Neural progenitor cell (in vitro differentiated cells): Measurements from ENCODE around the gene DTD1. TPM values are rescaled to one million over a fixed set of nuclear protein-coding genes. Genes with fewer than 3 reads are reported as not detected.
A peak's percentile ranks its signal among the peaks of the same experiment; 100 is the strongest.

ENCODE experiments used
- DNase-seq: peaks from one replicate; pipeline ENCODE4 v3.0.0-alpha.2; 2016; ENCODE audit warnings: low spot score
- H2AFZ ChIP-seq: fragments of 200-600 bp; sonication (generic); replicated peaks from 2 replicates; pipeline ENCODE4 v1.6.1; 2016; ENCODE audit warnings: antibody characterized with exemption
- H3F3A ChIP-seq: fragments of 200-600 bp; sonication (generic); 2 replicates; pipeline ENCODE4 v1.6.1; 2016; ENCODE audit warnings: antibody characterized with exemption, low read depth
- H3K27ac ChIP-seq: fragments of 200-600 bp; sonication (generic); 2 replicates; pipeline ENCODE4 v1.5.1; 2016; ENCODE audit warnings: mild to moderate bottlenecking
- H3K27me3 ChIP-seq: fragments of 200-600 bp; sonication (generic); 2 replicates; pipeline ENCODE4 v1.6.1; 2016; ENCODE audit warnings: mild to moderate bottlenecking, moderate library complexity
- H3K36me3 ChIP-seq: fragments of 200-600 bp; sonication (generic); 2 replicates; pipeline ENCODE4 v1.5.1; 2016
- H3K4me1 ChIP-seq: fragments of 200-600 bp; sonication (generic); 2 replicates; pipeline ENCODE4 v1.6.1; 2016; ENCODE audit warnings: mixed run types
- H3K4me2 ChIP-seq: fragments of 200-600 bp; sonication (generic); 2 replicates; pipeline ENCODE4 v1.6.1; 2016
- H3K4me3 ChIP-seq: fragments of 200-600 bp; sonication (generic); 2 replicates; pipeline ENCODE4 v1.5.1; 2016
- H3K79me2 ChIP-seq: fragments of 200-600 bp; sonication (generic); 2 replicates; pipeline ENCODE4 v1.6.1; 2016; ENCODE audit warnings: low read depth
- H3K9ac ChIP-seq: fragments of 200-600 bp; sonication (generic); 2 replicates; pipeline ENCODE4 v1.6.1; 2016
- H3K9me3 ChIP-seq: fragments of 200-600 bp; sonication (generic); 2 replicates; pipeline ENCODE4 v1.5.1; 2016; ENCODE audit warnings: low read depth
- H4K20me1 ChIP-seq: fragments of 200-600 bp; sonication (generic); 2 replicates; pipeline ENCODE4 v1.6.1; 2016; ENCODE audit warnings: low read depth
- H3K27ac Mint-ChIP-seq: 3 replicates; pipeline ENCODE4 v1.8.0; 2021; ENCODE audit warnings: mixed read lengths
- H3K27me3 Mint-ChIP-seq: 2 replicates; pipeline ENCODE4 v1.8.0; 2022; ENCODE audit warnings: low read depth, mild to moderate bottlenecking, inconsistent platforms, moderate library complexity, mixed read lengths; ENCODE audit not compliant: insufficient read depth
- H3K36me3 Mint-ChIP-seq: 3 replicates; pipeline ENCODE4 v1.8.0; 2021; ENCODE audit warnings: mixed read lengths
- H3K4me1 Mint-ChIP-seq: 3 replicates; pipeline ENCODE4 v1.8.0; 2021; ENCODE audit warnings: mixed read lengths
- H3K4me3 Mint-ChIP-seq: 3 replicates; pipeline ENCODE4 v1.8.0; 2021; ENCODE audit warnings: mild to moderate bottlenecking, moderate library complexity, mixed read lengths
- H3K9me3 Mint-ChIP-seq: 3 replicates; pipeline ENCODE4 v1.8.0; 2020; ENCODE audit warnings: mixed read lengths
- CTCF ChIP-seq: fragments of 200-600 bp; sonication (generic); IDR thresholded peaks from 2 replicates; pipeline ENCODE4 v1.5.1; 2017; ENCODE audit warnings: antibody characterized with exemption, mild to moderate bottlenecking
- EZH2 ChIP-seq: fragments of 200-600 bp; sonication (generic); IDR thresholded peaks from 2 replicates; pipeline ENCODE4 v1.6.1; 2017; ENCODE audit warnings: antibody characterized with exemption, mild to moderate bottlenecking, moderate library complexity
- EZH2phosphoT487 ChIP-seq: fragments of 200-600 bp; sonication (generic); IDR thresholded peaks from 2 replicates; pipeline ENCODE4 v1.6.1; 2017; ENCODE audit warnings: antibody characterized with exemption
- total RNA-seq: library from RNA; depleted of rRNA; stranded (reverse); fragments of >200 nt; gene quantifications from 2 replicates; pipeline ENCODE4 v1.2.3, GENCODE V29; 2015; ENCODE audit warnings: low replicate concordance

Gene DTD1
- total RNA-seq, 1 donor from 2014 or later, result 92.6 TPM

GRCh38 chr20:18774207-18774606 lies 186.4 kb downstream of the DTD1 start:
- no peak overlapping the region for H3K4me2 ChIP-seq
- Mint-ChIP-seq H3K9me3 (no peaks in the 10 kb centered on the region), H3K27me3 (peaks cover 4% of the 10 kb centered on the region), H3K4me1 (peaks cover 4% of the 10 kb centered on the region), H3K27ac (no peak overlapping the region), H3K4me3 (no peak overlapping the region), H3K36me3 (no peaks in the 10 kb centered on the region)
- H3F3A ChIP-seq, result no peaks in the 10 kb centered on the region
- H3K9me3 ChIP-seq, result no peaks in the 10 kb centered on the region
- H2AFZ ChIP-seq, result no peak overlapping the region
- H3K79me2 ChIP-seq, result no peaks in the 10 kb centered on the region
- no peak for DNase-seq
- H3K4me3 ChIP-seq, result no peak overlapping the region
- H3K27me3 ChIP-seq, result no peaks in the 10 kb centered on the region
- no peaks in the 10 kb centered on the region for H3K36me3 ChIP-seq
- H3K9ac ChIP-seq, result no peak overlapping the region
- H3K4me1 ChIP-seq, result no peaks in the 10 kb centered on the region
- no peak overlapping the region for H3K27ac ChIP-seq
- no peak for TF ChIP-seq EZH2
- no peak for TF ChIP-seq CTCF
- TF ChIP-seq EZH2phosphoT487, result no peak
- H4K20me1 ChIP-seq, result no peaks in the 10 kb centered on the region

- no peaks in the 10 kb centered on the region for H3K9me3 ChIP-seq
- no peaks in the 10 kb centered on the region for H3K27me3 ChIP-seq
- no peak overlapping the region for H3K27ac Mint-ChIP-seq
- no peak overlapping the region for H3K9ac ChIP-seq
- H3K9me3 Mint-ChIP-seq, result no peaks in the 10 kb centered on the region
- TF ChIP-seq EZH2 (no peak), EZH2phosphoT487 (no peak), CTCF (no peak)
- H3K4me3 Mint-ChIP-seq, result no peak overlapping the region
- no peaks in the 10 kb centered on the region for H3K4me1 ChIP-seq
- H3K79me2 ChIP-seq, result no peaks in the 10 kb centered on the region
- no peaks in the 10 kb centered on the region for H4K20me1 ChIP-seq
- no peak overlapping the region for H3K4me2 ChIP-seq
- no peak for DNase-seq
- no peaks in the 10 kb centered on the region for H3K36me3 Mint-ChIP-seq
- no peak overlapping the region for H3K4me3 ChIP-seq
- H3K27ac ChIP-seq, result no peak overlapping the region
- peaks cover 4% of the 10 kb centered on the region for H3K27me3 Mint-ChIP-seq
- no peaks in the 10 kb centered on the region for H3F3A ChIP-seq
- H3K36me3 ChIP-seq, result no peaks in the 10 kb centered on the region
- peaks cover 4% of the 10 kb centered on the region for H3K4me1 Mint-ChIP-seq
- no peak overlapping the region for H2AFZ ChIP-seq
Observed at GRCh38 chr20:18775633-18776032, 187.8 kb downstream of the DTD1 start.

GRCh38 chr20:18778690-18779392 lies 191.0 kb downstream of the DTD1 start:
- Histone ChIP-seq H3F3A (no peaks in the 10 kb centered on the region), H2AFZ (no peak overlapping the region), H3K4me2 (no peak overlapping the region), H3K27ac (no peak overlapping the region), H3K9ac (no peak overlapping the region), H4K20me1 (no peaks in the 10 kb centered on the region), H3K36me3 (no peaks in the 10 kb centered on the region), H3K4me1 (no peaks in the 10 kb centered on the region), H3K4me3 (no peak overlapping the region), H3K27me3 (no peaks in the 10 kb centered on the region), H3K9me3 (no peaks in the 10 kb centered on the region), H3K79me2 (no peaks in the 10 kb centered on the region)
- Mint-ChIP-seq H3K9me3 (no peaks in the 10 kb centered on the region), H3K4me3 (no peak overlapping the region), H3K4me1 (no peaks in the 10 kb centered on the region), H3K27ac (no peak overlapping the region), H3K36me3 (no peaks in the 10 kb centered on the region), H3K27me3 (peaks cover 4% of the 10 kb centered on the region)
- TF ChIP-seq EZH2 (no peak), CTCF (peak; percentile 36), EZH2phosphoT487 (no peak)
- peak; percentile 42 for DNase-seq
